GDM1 (cell line): Measurements from ENCODE around the gene SYNPO.

Experiments
- DNase-seq: peaks from one replicate; lab custom pipeline; 2025; lab: John Stamatoyannopoulos, UW

Gene SYNPO

GRCh38 chr5:150640311-150641005 is at the start of gene SYNPO:
TSS of gene SYNPO (plus strand) at chr5:150640660. CDS start at chr5:150648276, 7,616 bp downstream.
- no peak for DNase-seq

GRCh38 chr5:150590979-150591695 is 49.3 kb upstream of the SYNPO start:
- no peak for DNase-seq

DNA sequence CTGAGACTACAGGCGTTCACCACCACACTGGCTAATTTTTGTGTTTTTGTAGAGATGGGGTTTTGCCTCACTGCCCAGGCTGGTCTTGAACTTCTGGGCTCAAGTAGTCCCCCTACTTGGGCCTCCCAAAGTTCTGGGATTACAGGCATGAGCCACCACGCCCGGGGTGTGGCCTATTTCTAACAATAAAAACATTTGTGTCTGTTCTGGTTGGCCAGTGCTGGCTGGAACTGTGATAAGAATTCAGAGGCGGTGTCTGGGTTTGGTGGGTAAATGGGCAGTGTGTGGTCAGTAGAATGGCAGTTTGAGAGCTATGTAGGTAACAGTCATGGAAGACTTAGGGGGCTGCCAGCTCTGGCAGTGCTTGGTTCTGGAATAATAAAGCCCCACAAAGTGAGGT is 46.9 kb upstream of the SYNPO start:
- no peak for DNase-seq

- no peak for DNase-seq
These were observed 46.5 kb upstream of the SYNPO start for GRCh38 chr5:150593996-150594395.

DNA sequence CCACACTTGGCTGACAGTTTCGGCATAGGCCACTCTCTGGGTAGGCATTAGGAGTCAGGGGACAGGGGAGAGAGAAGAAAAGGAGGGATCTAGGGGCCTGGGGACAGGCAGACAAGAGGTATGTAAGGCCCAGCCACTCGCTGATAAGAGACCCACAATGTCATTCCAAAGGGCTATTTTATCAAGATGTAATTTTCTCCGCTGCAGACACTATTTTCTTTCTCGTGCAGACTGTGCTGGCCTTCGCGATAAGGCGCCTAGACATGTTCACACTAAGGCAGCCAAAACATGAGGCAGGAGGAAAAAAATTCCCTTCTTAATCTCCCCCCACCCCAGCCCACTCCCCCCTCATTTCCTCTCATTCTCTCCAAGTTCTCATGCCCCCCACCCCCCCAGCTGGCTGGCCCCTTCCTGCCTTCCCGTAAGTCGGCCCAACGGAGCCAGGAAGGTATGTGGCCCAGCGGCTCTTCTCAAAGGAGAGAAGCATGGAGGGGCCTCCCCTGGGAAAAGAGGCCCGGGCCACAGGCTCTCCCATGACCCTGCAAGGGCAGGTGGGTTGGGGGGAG is 44.9 kb upstream of the SYNPO start:
- DNase-seq, result no peak

DNA sequence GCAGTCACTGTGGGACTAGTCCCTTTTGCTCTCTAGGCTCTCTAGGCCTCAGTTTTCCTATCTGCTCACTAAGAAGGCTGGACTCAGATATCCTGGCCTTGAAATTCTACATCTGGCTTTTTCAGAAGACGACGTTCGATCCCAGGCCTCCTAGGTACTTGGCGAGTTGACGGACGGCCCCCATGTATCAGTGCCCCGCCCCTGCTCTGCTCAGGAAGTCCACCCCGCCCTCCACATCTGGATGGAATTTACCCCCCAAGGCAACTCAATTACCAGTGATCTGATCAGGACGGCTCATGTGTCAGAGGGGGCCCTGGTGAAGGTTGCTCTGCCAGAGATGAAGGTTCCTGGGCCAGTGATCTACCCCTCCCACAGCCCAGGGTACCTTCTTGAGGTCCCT is 44.1 kb upstream of the SYNPO start:
- no peak for DNase-seq

- no peak for DNase-seq
These were observed 43.6 kb upstream of the SYNPO start for GRCh38 chr5:150596826-150597225.

DNA sequence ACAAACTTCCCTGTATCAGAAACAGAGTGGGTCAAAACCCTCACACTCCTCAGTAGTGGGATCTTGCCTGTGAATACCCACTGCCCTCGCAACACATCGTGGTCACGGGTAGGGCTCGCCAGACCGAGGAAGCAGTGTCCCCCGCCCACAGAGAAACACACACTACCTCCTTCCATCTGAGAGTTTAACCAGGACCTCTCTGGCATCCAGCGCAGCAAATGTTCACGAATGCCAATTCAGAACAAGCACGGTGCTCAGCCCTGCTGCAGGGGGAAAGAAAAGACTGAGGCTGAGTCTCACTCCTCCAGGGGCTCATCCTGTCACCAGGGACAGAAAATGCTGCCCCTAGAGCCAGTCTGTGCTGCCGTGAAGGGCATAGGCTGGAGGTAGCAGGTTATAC is 42.5 kb upstream of the SYNPO start:
- no peak for DNase-seq

GRCh38 chr5:150598821-150599273 is 41.6 kb upstream of the SYNPO start:
- no peak for DNase-seq

DNA sequence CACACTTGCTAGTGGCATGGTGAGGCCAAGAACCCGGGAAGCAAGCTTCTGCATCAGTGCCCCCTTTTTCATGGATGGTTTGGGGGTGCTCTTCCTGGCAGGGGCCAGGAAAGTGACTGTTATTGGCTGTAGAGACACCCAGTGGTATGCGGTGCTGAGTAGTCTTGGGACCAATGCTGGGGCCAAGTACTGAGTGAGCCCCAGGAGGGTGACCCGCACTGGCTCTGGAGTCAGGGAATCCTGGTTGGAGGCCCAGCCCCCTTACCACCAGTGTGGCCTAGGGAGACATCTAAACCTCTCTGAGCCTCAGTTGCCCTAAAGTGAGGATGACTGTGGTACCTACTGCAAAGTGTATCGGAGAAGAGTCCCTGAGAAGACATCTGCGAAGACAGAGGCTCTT is 41.2 kb upstream of the SYNPO start:
- DNase-seq, result no peak

DNA sequence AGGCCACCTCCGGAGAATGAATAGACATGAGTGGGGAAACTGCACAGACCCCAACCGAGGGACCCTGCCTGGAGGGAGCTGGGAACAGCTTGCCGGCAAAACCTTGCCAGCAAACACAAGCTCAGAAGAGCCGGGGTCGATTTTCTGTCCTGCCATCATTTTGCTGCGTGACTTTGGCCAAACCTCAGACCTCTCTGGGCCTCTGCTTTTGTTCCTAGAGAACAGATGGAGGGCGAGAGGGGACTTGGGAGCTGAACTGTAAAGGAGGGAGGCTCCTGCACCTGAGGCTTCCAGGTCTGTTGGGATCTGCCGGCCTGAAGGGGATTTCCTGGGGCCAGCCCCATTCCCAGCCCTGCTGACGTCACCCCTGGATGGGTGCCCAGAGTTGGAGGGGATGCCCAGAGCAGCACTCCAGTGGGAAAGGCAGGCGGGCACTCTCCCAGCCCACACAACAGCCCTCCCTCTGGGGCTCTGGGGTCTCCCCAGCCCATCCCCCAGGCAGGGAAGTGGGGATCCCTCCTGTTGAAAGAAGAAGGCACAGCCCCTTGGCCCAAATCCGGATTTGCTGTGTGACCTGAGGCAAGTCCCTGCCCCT is 40.4 kb upstream of the SYNPO start:
- no peak for DNase-seq

DNA sequence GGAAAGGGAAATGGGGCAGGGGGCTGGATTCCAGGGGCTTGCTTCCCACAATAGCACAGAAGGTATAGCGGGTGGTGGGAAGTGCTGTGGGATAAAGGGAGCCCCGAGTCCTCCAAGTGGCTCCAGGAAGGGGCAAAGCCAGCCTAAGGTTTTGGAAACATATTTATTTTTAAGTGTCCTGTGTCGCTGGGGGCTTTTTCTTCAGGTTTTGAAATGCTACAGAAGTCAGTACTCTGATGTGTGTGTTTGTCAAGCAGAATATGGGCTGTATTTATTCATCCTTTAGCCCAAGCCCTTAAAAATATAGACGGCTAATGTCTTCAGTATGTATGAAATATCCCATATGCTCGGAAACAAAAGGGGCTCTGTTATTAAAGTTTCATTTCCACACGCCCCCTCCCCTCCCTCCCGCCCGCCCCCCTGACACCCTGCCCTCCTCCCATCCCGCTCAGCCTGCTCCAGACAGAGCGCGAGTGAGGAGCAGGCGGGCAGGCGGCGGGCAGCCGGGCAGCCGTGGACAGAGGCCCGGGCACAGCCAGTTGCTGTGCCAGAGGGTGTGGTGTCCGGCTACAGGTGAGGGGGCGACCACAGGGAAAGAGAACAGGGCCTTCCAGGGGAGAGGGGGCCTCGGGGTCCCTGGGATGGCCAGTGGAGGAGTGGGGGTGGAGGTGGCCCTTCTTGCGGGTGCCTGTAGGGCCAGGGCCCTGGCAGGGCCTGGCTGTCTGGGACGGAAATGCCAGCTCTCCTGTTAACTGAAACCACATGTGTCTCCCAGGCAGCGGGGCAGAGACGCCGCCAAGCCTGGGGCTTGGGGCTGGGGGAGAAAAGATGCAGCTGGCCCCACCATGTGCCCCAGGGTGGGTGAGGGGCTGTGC is 39.6 kb upstream of the SYNPO start:
- DNase-seq, result no peak

DNA sequence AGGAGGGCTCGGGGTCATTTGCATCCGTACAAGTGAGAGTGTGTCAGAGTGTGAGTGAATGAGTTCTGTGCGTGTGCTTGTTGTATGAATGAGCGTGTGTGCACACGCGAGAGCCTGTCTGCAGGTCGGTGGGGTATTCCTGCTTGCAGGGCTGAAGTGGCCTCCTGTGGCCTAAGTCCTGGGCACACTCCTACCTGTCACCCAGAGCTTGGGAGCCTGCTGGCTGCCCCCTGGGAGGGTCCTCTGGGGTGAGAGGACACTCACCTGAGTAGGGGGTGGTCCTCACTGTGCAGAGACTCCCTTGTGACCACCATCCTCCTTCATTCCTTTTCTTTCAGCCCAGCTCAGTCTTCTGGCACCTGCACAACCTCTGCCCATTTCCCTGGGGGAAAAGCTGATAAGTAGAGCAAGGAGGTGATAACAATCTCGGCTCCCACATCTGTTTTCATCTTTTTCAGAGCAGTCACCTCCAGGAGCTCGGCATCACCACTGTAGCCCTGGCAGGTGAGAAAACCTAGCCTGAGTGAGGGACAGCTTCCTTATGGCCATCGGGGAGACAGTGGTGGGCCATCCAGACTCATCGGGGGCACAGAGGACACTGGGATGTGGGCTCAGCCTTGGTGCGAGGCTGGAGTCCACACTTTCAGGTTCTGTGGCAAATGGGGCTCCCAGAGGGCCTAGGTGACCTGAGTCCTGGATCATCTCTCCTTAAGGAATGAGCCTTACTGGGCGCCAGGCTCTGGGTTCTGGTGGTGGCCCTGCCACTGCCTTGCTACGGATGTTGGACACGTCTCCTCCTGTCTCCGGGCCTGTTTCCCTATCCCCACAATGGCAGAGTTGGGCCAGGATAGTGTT is 38.7 kb upstream of the SYNPO start:
- no peak for DNase-seq

- DNase-seq, result no peak
These were observed 37.4 kb upstream of the SYNPO start for GRCh38 chr5:150603052-150603451.

- DNase-seq, result no peak
These were observed 37.0 kb upstream of the SYNPO start for GRCh38 chr5:150603491-150603890.

DNA sequence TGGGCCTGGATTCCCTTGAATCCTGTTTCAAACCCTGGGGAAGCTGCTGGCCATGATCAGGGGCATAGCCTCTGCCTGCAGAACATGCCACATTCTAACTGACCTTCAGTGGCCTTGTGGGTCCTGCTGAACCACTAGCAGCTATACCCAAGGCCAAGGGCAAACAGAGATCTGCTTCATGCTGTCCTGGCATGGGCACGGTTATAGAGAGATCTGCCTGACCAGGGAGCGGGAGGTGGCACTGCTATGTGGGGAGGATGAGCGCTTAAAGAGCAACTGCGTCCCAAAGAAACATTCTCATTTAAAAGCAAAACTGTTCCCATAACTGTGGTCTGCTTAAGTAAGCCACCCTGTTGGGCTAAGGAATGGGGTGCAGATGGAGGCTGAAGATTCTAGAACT is 36.5 kb upstream of the SYNPO start:
- no peak for DNase-seq

GRCh38 chr5:150604894-150605440 is 35.5 kb upstream of the SYNPO start:
- DNase-seq, result no peak

DNA sequence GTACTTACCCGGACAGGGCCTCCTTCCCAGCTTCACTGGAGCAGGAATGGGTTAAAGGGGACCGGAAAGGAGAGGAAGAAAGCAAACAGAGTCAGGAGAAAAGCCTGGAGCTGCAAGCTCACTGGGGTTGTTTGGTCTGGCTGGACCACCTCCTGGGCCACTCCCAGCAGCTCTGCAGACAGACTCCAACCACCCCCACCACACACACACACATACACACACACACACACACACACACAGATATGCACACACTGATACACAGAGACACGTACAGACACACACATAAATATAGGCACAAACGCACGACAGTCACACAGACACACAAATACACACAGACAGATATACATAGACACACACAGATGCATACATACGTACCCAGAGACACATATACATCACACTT is 34.9 kb upstream of the SYNPO start:
- DNase-seq, result no peak

DNA sequence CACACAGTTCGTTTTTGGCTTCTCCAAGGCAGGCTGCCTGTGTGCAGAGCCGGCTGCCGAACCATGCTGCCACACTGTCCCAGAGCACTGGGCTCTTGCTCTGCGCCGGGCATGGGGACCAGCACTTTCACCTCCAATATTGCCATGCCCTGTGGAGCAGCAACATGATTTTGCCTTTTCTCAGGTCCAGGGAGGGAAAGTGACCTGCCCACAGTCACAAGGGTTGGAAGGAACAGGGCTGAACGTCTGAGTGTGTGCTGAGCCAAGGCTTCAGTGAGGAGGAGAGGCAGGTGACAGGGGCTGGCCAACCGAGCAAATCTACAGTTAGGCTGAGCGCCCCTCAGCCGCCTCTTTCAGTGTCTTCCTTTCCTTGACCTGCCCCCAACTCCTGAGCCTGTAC is 34.0 kb upstream of the SYNPO start:
- DNase-seq, result no peak

DNA sequence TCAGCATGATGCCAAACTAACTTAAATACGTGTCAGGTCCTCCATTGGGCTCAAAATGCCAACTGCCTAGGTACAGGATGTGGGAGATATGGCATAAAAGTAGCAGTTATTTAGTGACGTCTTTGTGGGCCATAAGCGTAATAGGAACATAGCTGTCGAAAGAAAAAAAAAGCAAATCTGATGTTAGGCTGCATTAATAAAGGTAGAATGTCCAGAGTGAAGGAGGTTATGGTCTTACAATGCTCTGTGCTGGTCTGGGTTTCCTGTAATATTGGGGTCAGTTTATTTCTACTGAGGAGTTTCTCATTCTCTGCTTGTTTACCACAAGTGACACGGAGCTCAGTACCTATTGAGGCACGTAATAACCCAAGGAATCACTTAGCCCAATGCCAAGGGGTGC is 33.4 kb upstream of the SYNPO start:
- DNase-seq, result no peak

GRCh38 chr5:150607991-150608390 is 32.5 kb upstream of the SYNPO start:
- no peak for DNase-seq
